Stimulated activated CD8-positive, alpha-beta memory T cell treated with anti-CD3 and anti-CD28 coated beads, Interleukin-12 subunit alpha, Interleukin-12 subunit beta, amount 100 ng/mL, for 4 hours (primary cell): Measurements from ENCODE around the gene DOCK1.
"Not testable (repeated sequence)": the region's sequence is repeated elsewhere in the genome, so short reads cannot be mapped to it uniquely, and the experiment has no call there.

Experiments
- DNase-seq: peaks from one replicate; pipeline ENCODE4 v3.0.0-alpha.2; 2020; ENCODE audit warnings: low read depth

The DOCK1 gene

DNA sequence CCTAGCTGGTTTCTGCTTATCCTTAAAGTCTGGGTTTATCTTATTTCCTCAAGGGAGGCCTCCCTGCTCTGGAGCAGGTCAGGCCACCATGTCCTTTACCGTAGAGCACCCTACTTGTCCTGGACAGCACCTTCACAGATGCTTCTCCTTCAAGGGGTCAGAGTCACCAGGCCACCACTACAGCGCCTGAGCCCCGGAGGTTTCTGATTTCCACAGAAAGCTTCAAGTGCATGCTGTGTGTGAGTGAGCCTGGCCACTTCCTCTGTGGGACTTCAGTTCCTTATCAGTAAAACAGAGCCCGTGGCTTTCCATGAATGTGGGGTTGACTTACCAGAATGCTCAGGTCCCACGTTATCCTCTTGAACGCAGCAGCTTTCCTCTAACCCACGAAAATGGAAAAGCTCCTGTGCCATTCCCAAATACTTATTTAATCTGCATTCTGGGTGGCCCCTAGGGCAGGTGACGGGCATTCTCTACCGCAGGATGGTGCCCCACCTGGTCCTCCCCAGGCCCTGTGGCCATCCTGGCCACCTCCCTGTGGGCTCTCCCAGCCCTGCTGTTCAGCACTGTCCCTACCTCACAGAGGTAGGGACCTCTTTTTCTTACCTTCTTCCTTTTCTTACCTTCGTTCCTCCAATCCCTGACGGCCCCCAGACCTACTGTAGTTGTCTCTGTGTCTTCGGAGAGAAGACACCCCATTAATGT lies 1.4 kb upstream of the DOCK1 start:
- no peak for DNase-seq

GRCh38 chr10:126904516-126904817 lies 761 bp upstream of the DOCK1 start:
- DNase-seq: no peak

- no peak for DNase-seq
These were observed 812 bp downstream of the DOCK1 start for GRCh38 chr10:126905776-126906703.

DNA sequence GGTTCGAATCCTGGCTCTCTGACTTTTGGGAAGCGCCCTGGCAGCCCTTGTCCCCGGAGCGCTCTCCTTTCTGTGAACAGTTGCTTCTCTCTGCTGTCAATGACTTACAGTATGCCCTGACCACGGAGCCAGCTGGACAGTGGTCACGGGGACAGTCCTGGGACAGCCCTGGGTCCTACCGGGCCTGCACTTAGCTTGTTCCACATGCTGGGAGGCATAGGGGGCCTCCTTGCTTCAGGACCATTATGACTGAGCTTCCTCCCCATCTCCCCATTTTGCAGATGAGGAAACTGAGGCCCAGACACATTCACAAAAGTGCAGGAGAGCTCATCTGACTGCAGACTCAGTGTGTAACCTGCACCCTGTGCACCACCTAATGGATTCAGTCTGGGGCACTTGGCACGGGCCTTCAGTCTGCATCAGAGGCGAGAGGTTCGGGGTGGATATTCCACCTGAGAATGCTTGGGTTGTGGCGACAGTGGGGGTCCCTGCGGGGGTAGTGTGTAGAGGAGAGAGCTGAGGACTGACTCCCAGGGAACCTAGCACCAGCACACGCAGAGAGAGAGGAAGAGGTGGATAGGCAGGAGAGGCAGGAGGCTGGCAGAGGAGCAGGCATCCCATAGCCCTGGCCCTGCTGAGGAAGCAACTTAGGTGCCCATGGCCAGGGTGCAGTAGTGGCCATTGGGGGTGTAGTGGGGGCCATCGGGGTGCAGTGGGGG lies 1.6 kb downstream of the DOCK1 start:
- DNase-seq: no peak

DNA sequence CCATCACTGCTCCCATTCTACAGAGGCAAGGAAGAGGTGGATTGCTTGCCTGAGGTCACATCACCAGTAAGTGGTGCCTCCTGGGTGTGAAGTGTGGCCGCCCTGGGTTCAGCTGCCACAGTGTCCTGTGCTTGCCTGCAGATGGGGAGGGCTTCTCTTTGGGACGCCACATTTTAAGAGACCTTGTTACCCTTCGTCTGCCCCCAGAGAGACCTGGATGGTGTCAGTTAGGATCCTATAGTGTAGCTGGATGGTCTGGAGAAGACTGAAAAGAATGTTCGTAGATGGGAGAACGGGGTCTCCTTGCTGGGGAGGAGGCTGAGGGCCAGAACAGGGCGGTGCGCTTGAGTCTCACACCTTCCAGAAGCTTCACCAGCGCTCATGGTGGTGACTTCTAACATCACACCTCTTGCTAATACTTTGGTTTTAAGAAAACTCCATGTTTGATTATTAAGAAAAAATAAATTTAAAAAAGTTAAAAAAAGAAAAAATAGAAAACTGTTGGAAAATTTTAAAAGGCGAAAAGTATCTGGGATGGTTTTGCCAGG lies 2.3 kb downstream of the DOCK1 start:
- no peak for DNase-seq

GRCh38 chr10:126908225-126908624 lies 3.0 kb downstream of the DOCK1 start:
- no peak for DNase-seq

DNA sequence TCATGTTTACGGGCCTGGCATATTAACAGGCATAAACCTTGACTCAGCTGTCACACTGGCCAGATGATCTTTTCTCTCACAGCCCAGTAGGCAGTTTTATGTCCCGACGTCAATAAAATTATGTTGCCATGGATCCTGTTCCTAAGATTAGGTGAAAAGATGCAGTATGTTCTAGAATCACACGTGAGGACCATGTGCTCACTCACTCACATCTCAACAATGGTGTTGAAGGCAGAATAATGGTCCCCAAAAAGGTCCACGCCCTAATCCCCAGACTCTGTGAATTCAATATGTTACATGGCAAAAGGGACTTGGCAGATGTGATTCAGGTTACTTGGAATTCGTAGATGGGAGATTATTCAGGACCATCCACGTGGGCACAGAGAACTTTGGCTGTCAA lies 3.5 kb downstream of the DOCK1 start:
- no peak for DNase-seq

DNA sequence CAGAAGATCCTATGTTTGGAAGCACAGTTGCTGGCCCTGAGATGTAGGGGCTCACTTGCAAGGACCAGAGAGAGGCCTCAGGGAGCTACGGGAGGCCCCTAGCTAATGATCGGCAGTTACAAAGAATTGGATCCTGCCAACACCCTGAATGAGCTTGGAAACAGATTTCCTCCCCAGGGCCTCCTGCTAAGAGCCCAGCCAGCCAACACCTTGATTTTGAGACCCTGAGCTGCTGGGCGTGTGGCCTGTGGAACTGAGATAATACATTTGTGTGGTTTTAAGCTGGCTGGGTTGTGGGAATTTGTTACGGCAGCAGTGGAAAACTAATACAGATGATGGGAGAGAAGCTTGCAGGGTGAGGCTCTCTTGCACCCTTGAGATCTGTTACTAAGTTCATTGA lies 3.9 kb downstream of the DOCK1 start:
- no peak for DNase-seq

DNA sequence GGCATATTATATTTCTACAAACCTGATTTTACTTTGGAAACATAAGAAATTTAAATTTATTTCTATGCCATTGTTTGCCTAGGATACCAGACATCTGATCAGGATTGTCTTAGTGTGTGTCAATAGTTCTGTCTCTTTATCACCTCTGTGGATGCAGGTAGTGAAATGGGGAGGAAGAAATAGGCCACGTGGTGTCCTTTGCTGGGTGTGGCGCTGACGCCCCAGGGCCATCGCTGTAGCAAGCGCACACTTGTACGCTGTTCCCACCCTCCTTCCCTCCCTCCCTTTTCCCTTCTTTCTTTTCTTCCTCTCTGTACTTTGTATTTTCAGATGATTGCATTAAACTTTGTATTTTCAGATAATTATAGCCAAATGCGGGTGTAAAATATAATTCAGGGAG lies 5.0 kb downstream of the DOCK1 start:
- DNase-seq: no peak

DNA sequence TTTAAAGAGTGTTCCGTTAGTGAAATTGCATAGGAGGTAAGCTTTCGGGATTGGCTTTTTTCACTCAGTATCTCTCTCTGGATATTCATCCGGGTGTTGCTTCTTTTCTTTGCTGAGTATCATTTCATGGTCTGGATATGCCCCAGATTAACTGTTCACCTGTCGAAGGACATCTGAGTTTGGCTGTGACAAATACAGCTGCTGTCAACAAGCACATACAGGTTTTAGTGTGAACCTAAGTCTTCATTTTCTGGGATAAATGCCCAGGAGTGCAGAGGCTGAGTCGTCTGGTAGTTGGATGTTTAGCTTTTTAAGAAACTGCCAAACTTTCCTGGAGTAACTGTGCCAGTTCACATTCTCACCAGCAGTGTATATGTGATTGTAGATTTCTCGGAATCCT lies 5.6 kb downstream of the DOCK1 start:
- no peak for DNase-seq

DNA sequence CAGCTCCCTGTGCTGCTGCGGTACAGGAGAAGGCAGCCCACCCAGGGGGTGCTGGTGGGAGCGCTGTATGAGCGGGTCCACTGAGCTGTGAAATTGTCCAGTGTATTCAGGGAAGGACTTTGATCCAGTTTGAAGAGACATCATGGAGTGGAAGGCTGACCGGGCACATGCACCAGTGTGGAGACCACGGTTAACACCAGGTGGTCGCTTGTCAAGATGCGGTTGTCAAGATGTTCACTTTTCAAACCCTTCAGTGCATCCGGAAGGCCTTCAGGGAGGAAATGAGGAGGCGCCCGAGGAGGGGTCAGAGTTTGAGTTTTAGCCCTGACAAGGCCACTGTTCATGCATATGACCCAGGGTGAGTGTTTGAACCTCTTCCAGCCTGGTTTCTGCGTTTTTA lies 6.1 kb downstream of the DOCK1 start:
- DNase-seq: no peak

DNA sequence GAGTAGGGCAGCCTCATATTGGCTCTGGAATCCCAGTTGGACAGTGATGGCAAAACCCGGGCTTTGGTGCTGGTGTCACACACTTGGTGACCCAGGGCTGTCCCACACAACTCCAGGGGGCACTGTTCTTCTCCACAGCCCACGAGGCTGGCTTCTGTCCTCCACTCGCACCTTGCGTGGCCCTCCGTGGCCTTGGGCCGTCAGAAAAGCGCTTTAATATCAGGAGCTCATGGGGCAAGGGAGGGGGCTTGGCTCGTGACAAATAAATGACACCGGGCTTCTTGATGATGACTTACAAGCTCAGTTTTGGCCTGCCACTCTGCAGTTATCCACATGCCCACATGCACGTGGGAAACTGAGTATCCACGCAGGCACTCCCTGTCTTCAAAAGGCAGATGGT lies 8.1 kb downstream of the DOCK1 start:
- DNase-seq: no peak

DNA sequence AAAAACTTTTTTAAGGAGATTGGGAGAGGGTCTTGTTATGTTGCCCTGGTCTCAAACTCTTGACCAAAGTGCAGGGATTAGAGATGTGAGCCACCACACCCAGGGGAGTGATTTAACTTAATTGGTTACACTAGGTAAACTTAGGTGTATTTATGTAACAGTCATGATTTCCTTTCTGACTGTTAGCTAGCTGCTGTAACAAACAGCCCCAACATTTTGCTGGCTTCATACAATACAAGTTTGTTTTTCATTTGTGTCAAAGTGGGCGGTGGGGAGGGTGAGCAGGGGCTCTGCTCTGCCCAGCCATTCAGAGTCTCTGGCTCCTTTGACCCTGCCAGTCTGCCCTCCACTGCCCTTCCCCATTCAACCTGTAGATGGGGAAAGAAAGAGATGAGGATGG lies 9.3 kb downstream of the DOCK1 start:
- DNase-seq: no peak

DNA sequence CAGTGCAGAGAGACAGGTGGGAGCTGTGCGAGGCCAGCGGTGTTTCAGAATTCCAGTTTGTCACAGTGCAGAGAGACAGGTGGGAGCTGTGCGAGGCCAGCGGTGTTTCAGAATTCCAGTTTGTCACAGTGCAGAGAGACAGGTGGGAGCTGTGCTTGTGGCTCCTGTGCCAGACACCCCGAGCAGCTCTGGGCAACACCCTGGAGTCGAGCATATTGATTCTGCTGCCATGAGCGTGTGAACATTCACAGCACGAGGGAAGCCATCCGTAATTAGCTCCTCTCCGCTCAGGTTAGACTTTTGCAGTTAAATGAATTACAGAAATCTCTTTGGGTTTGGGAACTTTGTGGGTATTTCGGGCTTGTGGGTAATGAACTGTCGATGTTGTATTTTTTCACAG lies 11.7 kb downstream of the DOCK1 start:
- DNase-seq: not testable (repeated sequence)

- no peak for DNase-seq
These were observed 12.1 kb downstream of the DOCK1 start for GRCh38 chr10:126917375-126917774.

- no peak for DNase-seq
These were observed 13.0 kb downstream of the DOCK1 start for GRCh38 chr10:126917975-126918908.

DNA sequence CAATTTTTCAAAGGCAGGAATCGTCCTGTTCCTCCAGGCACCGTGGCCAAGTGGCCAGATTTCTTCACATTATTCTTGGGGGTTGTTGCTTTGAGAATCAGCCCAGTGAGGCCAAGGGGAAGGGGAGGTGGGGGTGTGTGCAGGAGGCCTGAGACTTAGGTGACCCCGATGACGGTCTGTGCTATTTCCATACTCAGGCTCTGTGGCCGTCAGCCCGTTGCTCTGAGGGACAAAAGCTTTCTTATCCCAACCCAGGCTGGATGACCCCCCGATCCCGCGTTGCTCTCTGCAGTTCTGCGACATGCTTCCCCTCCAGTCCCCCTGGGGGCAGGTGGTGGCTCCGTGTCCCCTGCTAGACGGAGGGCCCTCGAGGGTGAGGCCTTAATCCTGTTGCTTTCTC lies 14.2 kb downstream of the DOCK1 start:
- no peak for DNase-seq

- no peak for DNase-seq
These were observed 15.9 kb downstream of the DOCK1 start for GRCh38 chr10:126921162-126921561.

DNA sequence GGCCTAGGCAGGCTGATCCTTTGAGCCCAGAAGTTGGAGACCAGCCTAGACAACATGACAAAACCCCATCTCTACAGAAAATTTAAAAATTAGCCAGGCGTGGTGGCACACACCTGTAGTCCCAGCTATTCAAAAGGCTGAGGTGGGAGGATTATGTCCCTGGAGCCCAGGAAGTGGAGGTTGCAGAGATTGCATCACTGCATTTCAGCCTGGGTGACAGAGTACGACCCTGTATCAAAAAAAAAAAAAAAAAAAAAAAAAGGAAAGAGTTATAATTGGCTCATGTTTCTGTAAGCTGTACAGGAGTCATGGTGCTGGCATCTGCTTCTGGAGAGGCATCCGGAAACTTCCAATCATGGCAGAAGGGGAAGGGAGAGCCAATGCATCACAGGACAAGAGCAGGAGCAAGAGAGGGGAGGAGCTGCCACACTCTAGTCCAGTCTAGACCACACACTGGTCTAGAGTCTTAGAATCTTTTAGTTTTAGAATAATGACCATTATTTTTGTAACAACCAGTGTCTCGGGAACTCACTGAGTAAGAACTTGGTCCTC lies 16.8 kb downstream of the DOCK1 start:
- no peak for DNase-seq

DNA sequence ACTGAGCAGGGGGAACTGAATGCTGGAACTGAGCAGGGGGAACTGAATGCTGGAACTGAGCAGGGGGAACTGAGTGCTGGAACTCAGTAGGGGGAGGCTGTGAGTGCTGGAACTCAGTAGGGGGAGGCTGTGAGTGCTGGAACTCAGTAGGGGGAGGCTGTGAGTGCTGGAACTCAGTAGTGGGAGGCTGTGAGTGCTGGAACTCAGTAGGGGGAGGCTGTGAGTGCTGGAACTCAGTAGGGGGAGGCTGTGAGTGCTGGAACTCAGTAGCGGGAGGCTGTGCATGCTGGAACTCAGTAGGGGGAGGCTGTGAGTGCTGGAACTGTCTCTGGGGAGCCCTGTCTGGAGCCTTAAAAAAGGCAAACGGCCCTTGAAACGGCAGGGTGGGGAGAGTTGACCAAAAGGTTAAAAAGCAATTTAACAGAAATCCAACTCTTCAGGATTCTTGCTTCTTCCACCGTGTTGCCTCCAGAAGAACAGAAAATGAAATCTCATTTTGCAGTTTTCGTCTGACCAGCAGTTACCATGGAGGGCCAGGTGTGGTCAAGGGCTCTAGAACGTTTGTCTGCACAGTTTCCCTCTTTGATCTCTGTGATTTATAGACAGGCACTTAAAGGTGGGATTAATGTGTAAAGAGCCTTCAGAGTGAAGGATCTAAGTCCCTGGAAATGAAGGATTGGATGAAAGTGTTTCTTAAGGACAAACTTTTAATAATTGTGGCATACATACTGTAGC lies 19.1 kb downstream of the DOCK1 start:
- no peak for DNase-seq

DNA sequence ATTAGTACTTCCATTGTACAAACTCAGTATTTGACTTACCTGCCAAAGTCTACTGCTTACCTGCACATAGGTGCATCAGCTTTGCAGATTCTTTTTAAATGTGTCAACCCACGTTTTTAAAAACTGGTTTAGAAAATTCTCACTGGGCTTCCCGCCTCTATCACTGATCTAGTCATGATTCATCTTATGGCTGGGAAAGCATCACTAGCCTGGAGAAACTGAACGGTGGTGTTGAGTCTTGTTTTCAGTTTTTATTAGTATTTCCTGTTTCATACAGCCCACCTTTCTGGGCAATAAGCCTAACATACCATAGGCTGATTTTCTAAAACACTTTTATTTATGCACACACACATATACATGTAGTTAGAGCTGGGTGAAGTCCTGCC lies 19.7 kb downstream of the DOCK1 start:
- no peak for DNase-seq
